ENCODE data around the gene CHP2. TPM values are rescaled to one million over a fixed set of nuclear protein-coding genes. Genes with fewer than 3 reads are reported as not detected.

The CHP2 gene
- total and polyA plus RNA-seq, 2 of the 13 experiments (the other 11 are each of a cell fraction or from before 2014, with no cell fraction given): not detected

DNA sequence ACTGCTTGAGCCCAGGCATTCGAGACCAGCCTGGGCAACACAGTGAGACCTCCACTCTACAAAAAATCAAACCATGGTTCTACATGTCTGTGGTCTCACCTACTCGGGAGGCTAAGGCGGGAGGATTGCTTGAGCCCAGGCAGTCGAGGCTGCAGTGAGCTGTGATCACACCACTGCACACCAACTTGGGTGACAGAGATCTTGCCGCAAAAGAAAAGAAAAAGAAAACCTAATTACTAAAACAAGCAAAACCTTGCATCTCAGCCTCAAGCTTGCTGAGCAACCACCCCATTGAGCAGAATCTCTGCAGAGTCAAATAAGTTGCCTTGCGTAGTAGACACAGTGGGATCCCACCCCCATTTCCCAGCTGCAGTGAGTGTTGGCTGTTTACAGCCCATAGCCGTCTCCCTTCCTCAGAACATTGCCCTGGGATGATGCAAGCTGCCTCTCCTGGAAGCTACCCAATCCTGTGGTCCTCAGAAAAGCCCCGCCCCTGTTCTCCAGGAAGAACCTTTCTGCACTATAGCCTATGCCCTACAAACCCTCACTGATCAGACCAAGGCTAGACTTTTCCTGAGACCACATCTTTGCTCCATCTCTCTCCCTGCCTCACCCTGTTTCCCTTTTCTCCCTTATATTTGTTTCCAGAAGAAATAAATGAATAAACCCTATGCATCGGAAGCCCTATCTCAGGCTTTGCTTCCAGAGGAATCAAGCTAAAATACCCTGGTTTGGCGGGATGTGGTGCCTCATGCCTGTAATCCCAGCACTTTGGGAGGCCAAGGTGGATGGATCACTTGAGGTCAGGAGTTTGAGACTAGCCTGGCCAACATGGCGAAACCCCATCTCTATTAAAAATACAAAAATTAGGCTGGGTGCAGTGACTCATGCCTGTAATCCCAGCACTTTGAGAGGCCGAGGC is 25.1 kb upstream of the CHP2 start (continued):
- TF ChIP-seq, protein P1, sequence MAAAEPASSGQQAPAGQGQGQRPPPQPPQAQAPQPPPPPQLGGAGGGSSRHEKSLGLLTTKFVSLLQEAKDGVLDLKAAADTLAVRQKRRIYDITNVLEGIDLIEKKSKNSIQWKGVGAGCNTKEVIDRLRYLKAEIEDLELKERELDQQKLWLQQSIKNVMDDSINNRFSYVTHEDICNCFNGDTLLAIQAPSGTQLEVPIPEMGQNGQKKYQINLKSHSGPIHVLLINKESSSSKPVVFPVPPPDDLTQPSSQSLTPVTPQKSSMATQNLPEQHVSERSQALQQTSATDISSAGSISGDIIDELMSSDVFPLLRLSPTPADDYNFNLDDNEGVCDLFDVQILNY (CRISPR knock-in tag; conservative IDR thresholded peaks at IDR 0.05): no peak
- TF ChIP-seq, protein P2, sequence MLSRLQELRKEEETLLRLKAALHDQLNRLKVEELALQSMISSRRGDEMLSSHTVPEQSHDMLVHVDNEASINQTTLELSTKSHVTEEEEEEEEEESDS (CRISPR knock-in tag; IDR thresholded peaks at IDR 0.05; ENCODE audit: borderline replicate concordance): no peak
- no peak for TF ChIP-seq MXD4 (CRISPR knock-in tag; IDR thresholded peaks at IDR 0.05)
- TF ChIP-seq ZNF605 (CRISPR knock-in tag; IDR thresholded peaks at IDR 0.05): no peak
- TF ChIP-seq EEA1 (CRISPR knock-in tag; IDR thresholded peaks at IDR 0.05; ENCODE audit: borderline replicate concordance): 0 out of 2 replicates have a peak, but pooled peaks have one; percentile 35
- no peak for TF ChIP-seq SKI (IDR thresholded peaks at IDR 0.05; ENCODE audit: partially characterized antibody)
- TF ChIP-seq ZNF558 (CRISPR knock-in tag; IDR thresholded peaks at IDR 0.05; ENCODE audit: borderline replicate concordance): no peak
- no peak for TF ChIP-seq ZNF615 (CRISPR knock-in tag; IDR thresholded peaks at IDR 0.05; ENCODE audit: borderline replicate concordance)
- TF ChIP-seq ZNF12 (CRISPR knock-in tag; IDR thresholded peaks at IDR 0.05): 0 out of 2 replicates have a peak, but pooled peaks have one; percentile 33
- TF ChIP-seq CCAR2 (optimal IDR thresholded peaks at IDR 0.05; ENCODE audit: low read depth, low read length): no peak
- TF ChIP-seq, protein P3, sequence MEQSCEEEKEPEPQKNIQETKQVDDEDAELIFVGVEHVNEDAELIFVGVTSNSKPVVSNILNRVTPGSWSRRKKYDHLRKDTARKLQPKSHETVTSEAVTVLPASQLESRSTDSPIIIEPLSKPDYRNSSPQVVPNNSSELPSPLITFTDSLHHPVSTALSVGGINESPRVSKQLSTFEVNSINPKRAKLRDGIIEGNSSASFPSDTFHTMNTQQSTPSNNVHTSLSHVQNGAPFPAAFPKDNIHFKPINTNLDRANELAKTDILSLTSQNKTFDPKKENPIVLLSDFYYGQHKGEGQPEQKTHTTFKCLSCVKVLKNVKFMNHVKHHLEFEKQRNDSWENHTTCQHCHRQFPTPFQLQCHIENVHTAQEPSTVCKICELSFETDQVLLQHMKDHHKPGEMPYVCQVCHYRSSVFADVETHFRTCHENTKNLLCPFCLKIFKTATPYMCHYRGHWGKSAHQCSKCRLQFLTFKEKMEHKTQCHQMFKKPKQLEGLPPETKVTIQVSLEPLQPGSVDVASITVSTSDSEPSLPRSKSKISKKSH (CRISPR knock-in tag; IDR thresholded peaks at IDR 0.05; ENCODE audit: borderline replicate concordance): no peak
- no peak for TF ChIP-seq HDAC2 (CRISPR knock-in tag; IDR thresholded peaks at IDR 0.05)
- TF ChIP-seq, protein P4, sequence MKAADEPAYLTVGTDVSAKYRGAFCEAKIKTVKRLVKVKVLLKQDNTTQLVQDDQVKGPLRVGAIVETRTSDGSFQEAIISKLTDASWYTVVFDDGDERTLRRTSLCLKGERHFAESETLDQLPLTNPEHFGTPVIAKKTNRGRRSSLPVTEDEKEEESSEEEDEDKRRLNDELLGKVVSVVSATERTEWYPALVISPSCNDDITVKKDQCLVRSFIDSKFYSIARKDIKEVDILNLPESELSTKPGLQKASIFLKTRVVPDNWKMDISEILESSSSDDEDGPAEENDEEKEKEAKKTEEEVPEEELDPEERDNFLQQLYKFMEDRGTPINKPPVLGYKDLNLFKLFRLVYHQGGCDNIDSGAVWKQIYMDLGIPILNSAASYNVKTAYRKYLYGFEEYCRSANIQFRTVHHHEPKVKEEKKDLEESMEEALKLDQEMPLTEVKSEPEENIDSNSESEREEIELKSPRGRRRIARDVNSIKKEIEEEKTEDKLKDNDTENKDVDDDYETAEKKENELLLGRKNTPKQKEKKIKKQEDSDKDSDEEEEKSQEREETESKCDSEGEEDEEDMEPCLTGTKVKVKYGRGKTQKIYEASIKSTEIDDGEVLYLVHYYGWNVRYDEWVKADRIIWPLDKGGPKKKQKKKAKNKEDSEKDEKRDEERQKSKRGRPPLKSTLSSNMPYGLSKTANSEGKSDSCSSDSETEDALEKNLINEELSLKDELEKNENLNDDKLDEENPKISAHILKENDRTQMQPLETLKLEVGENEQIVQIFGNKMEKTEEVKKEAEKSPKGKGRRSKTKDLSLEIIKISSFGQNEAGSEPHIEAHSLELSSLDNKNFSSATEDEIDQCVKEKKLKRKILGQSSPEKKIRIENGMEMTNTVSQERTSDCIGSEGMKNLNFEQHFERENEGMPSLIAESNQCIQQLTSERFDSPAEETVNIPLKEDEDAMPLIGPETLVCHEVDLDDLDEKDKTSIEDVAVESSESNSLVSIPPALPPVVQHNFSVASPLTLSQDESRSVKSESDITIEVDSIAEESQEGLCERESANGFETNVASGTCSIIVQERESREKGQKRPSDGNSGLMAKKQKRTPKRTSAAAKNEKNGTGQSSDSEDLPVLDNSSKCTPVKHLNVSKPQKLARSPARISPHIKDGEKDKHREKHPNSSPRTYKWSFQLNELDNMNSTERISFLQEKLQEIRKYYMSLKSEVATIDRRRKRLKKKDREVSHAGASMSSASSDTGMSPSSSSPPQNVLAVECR (CRISPR knock-in tag; IDR thresholded peaks at IDR 0.05; ENCODE audit: borderline replicate concordance): peak; percentile 60; the same call in 1 of the 2 replicates
- TF ChIP-seq ZNF230 (CRISPR knock-in tag; IDR thresholded peaks at IDR 0.05): 0 out of 2 replicates have a peak, but pooled peaks have one; percentile 45
- TF ChIP-seq, protein P5, sequence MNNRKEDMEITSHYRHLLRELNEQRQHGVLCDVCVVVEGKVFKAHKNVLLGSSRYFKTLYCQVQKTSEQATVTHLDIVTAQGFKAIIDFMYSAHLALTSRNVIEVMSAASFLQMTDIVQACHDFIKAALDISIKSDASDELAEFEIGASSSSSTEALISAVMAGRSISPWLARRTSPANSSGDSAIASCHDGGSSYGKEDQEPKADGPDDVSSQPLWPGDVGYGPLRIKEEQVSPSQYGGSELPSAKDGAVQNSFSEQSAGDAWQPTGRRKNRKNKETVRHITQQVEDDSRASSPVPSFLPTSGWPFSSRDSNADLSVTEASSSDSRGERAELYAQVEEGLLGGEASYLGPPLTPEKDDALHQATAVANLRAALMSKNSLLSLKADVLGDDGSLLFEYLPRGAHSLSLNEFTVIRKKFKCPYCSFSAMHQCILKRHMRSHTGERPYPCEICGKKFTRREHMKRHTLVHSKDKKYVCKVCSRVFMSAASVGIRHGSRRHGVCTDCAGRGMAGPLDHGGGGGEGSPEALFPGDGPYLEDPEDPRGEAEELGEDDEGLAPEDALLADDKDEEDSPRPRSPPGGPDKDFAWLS (CRISPR knock-in tag; IDR thresholded peaks at IDR 0.05; ENCODE audit: borderline replicate concordance): no peak
- TF ChIP-seq ZNF350 (CRISPR knock-in tag; IDR thresholded peaks at IDR 0.05; ENCODE audit: borderline replicate concordance, low read depth): 0 out of 2 replicates have a peak, but pooled peaks have one; percentile 39
- TF ChIP-seq FLYWCH1 (CRISPR knock-in tag; IDR thresholded peaks at IDR 0.05): no peak
- TF ChIP-seq PHF20 (CRISPR knock-in tag; IDR thresholded peaks at IDR 0.05): 0 out of 2 replicates have a peak, but pooled peaks have one; percentile 47
- TF ChIP-seq ZNF878 (CRISPR knock-in tag; IDR thresholded peaks at IDR 0.05): no peak

Data from HepG2 (cell line).